ENCODE results near the gene HEATR5A. TPM values are rescaled to one million over a fixed set of nuclear protein-coding genes. Genes with fewer than 3 reads are reported as not detected.

The HEATR5A gene
- total RNA-seq, 1 donor from 2014 or later: 12.4 TPM

- no peak overlapping the region for H3K4me3 ChIP-seq (ENCODE audit: low read depth, low read length)
- TF ChIP-seq CTCF (IDR thresholded peaks at IDR 0.05; ENCODE audit: insufficient read depth, low read length, poor library complexity, severe bottlenecking): no peak
- H3K27me3 ChIP-seq (ENCODE audit: control insufficient read depth, insufficient read depth, low read length): no peaks in the 10 kb centered on the region
- no peaks in the 10 kb centered on the region for H3K36me3 ChIP-seq (ENCODE audit: control insufficient read depth, insufficient read depth, low read length)
- DNase-seq (ENCODE audit: low read depth): no peak
These were observed 113.2 kb downstream of the HEATR5A start for GRCh38 chr14:31307198-31307597.

DNA sequence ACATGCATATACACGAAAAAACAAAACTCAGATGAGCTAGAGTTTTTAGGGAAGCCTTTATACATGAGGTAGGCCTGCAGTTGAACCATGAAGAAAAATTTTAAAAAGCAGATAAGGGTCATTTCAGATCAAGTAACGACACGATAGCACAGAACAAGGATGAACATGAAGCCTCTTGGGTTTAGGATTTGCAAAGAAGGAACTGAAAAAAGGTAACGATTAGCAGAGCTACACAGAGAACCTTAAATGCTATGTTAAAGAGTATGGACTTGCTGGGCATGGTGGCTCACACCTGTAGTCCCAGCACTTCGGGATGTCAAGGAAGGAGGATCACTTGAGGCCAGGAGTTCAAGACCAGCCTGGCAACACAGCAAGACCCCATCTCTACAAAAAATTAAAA lies 116.7 kb downstream of the HEATR5A start:
- TF ChIP-seq CTCF (IDR thresholded peaks at IDR 0.05; ENCODE audit: insufficient read depth, low read length, poor library complexity, severe bottlenecking): no peak
- Histone ChIP-seq H3K4me3 (ENCODE audit: low read depth, low read length) (no peak overlapping the region), H3K27me3 (ENCODE audit: control insufficient read depth, insufficient read depth, low read length) (no peaks in the 10 kb centered on the region), H3K36me3 (ENCODE audit: control insufficient read depth, insufficient read depth, low read length) (no peaks in the 10 kb centered on the region)
- no peak for DNase-seq (ENCODE audit: low read depth)

GRCh38 chr14:31300883-31301282 lies 119.5 kb downstream of the HEATR5A start:
- Histone ChIP-seq H3K27me3 (ENCODE audit: control insufficient read depth, insufficient read depth, low read length) (no peaks in the 10 kb centered on the region), H3K4me3 (ENCODE audit: low read depth, low read length) (no peak overlapping the region), H3K36me3 (ENCODE audit: control insufficient read depth, insufficient read depth, low read length) (no peaks in the 10 kb centered on the region)
- TF ChIP-seq CTCF (IDR thresholded peaks at IDR 0.05; ENCODE audit: insufficient read depth, low read length, poor library complexity, severe bottlenecking): no peak
- DNase-seq (ENCODE audit: low read depth): no peak

DNA sequence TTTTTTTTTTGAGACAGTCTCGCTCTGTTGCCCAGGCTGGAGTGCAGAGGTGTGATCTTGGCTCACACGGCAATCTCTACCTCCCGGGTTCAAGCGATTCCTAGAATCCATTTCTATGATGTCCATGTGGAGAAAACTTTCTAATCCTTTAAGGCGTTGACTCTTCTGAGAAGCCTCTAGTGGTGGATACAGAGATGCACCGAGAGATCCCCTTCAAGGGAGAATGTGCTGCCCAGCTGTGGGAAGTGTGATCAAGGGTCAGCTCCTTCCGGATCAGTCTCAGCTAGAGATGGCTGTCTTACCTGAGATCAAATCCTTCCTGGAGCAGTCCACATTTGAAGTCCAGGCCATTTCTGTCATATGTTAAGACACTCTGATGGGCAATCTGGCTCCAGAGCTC lies 120.1 kb downstream of the HEATR5A start:
- H3K4me3 ChIP-seq (ENCODE audit: low read depth, low read length): no peak overlapping the region
- DNase-seq (ENCODE audit: low read depth): no peak
- TF ChIP-seq CTCF (IDR thresholded peaks at IDR 0.05; ENCODE audit: insufficient read depth, low read length, poor library complexity, severe bottlenecking): no peak
- H3K36me3 ChIP-seq (ENCODE audit: control insufficient read depth, insufficient read depth, low read length): no peaks in the 10 kb centered on the region
- H3K27me3 ChIP-seq (ENCODE audit: control insufficient read depth, insufficient read depth, low read length): no peaks in the 10 kb centered on the region

DNA sequence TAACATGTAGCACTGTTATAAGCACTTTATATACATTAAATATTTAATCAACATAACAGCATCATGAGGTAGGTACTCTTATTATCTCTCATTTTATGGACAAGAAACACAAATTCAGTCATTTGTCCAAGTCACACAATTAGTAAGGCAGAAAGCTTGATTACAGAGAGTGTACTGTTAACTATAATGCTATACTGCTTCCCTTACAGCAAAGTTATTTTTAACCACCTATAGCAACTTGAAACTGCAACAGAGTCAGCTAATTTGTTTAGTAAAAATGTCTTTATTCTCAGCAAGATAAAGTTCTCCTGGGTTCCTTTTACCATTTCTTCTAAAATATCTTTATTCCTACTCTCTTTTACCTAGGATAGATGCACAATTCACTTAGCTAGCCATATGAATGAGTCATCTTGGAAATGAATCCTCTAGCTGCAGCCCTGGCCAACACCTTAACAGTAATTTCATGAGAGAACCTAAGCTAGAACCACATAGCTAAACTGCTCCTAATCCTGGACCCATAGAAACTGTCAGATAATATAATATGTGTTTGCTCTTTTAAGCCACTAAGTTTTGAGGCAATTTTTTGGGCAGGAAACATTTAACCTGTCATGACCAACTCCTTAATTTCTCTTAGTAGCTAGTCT lies 122.5 kb downstream of the HEATR5A start:
- no peak for DNase-seq (ENCODE audit: low read depth)
- H3K36me3 ChIP-seq (ENCODE audit: control insufficient read depth, insufficient read depth, low read length): no peaks in the 10 kb centered on the region

More for the DNA sequence above, 122.5 kb downstream of the HEATR5A start:
- Histone ChIP-seq H3K4me3 (ENCODE audit: low read depth, low read length) (no peak overlapping the region), H3K27me3 (ENCODE audit: control insufficient read depth, insufficient read depth, low read length) (no peaks in the 10 kb centered on the region)
- no peak for TF ChIP-seq CTCF (IDR thresholded peaks at IDR 0.05; ENCODE audit: insufficient read depth, low read length, poor library complexity, severe bottlenecking)

Measured in kidney epithelial cell (primary cell).